GM18858 (cell line): ENCODE results near the gene GABRD.

Source experiments
- ATAC-seq: cut with Tn5 transposase; IDR thresholded peaks from one replicate; pipeline ENCODE4 v1.9.1; 2021; ENCODE audit not compliant: unreplicated experiment

Gene GABRD

DNA sequence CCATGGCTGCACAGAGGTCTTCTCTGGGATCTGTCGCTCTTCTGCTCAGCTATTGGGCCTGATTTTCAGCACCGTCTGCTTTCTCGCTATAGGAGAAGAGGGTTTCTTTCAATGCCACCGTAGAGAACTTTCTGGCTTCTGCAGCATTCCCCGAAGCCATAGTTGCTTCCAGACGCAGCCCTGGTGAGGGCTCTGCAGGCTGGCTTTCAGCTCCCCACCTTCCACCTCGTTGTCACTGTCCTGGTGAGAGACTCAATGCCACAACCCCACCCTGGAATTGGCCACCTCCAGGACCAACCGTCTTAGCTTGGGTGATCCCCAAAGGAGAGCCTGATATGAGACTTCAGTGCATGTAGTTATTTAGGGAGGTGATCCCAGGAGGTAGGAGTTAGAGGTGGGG lies 19.1 kb downstream of the GABRD start:
- no peak for ATAC-seq

DNA sequence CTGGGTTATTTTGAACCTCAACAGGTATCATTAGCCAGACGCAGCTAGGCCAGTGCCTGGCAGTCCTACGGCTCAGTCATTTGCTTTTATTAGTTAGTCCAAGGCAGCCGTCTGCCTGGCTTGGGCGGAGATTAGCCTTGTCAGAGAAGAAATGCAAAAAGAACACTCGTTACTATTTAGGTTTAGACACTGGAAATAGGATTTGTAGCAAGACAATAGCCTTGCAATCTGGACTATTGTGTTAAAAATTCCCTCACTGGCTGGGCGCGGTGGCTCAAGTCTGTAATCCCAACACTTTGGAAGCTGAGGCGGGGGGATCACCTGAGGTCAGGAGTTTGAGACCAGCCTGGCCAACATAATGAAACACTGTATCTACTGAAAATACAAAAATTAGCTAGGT lies 20.1 kb downstream of the GABRD start:
- no peak for ATAC-seq

GRCh38 chr1:2041305-2041704 lies 22.2 kb downstream of the GABRD start:
- ATAC-seq: no peak

DNA sequence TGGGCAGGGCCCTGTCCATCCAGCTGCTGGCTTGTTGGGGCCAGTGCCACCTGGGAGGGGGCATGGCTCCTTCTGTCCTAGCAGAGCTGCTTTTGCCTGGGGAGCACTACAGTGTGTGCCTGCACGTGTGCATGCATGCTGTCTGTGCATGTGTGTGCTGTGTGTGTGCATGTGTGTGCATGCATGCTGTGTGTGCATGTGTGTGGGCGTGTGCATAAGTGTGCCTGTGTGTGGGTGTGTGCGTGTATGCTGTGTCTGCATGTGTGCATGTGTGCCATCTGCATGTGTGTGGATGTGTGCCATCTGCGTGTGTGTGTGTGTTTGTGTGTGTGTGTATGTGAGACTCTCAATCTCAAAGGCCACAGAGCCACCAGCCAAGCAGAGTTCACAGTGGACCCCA lies 22.7 kb downstream of the GABRD start:
- no peak for ATAC-seq

DNA sequence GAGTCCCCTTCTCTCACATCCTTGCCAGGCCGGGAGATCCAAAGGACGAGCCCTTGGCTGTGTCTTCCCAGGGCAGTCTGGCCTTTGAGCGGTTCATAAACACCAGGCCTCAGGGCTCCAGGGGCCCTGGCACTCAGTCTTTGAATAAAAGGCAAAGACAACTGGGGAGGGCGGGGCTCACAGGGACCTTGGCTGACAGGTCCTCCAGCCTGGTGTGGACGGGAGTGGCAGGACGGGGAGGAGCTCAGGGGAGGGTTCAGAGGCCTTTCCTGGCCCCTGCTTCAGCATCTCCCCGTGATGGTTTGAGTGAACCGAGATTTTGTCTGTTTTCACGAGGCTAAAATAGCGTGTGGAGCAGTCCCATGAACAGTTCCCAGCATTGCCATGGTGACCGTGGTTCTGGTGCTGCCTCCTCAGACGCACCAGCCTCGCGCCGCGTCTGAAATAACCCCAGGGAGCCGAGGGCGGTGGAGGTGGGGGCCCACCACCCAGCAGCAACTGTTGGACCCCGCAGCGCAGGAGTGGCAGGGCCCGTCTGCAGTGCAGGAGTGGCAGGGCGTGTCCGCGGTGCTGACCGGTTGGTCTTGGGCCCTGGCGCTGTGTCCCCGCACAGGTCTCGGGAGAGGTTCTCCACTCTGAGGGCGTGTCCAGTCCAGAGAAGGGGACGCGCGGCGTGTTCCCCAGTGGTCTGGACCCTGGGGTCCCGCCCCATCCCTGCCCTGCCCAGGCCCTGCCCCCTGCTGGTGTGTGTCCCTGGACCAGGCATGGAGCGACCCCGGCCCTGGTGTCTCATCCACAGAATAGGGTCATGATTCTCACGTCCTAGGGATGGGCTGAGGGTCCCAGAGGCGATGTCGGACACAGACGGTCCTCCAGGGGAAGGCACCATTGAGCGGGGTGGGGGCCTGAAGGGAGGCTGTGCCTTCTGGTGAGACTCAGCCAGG lies 24.0 kb downstream of the GABRD start:
- ATAC-seq: no peak

DNA sequence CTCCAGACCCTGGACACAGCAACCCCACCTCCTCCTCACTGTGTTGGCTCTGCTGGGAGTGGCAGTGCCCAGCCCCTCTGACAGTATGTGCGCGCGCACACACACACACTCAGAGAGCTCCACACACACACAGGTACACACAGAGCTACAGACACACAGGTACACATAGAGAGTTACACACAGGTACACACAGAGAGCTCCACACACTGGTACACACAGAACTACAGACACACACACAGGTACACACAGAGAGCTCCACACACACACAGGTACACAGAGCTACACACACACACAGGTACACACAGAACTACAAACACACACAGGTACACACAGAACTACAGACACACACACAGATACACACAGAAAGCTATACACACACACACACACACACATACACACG lies 24.7 kb downstream of the GABRD start:
- ATAC-seq: no peak

- ATAC-seq: no peak
Observed at GRCh38 chr1:2044510-2045319, 25.6 kb downstream of the GABRD start.

GRCh38 chr1:2045468-2046173 lies 26.5 kb downstream of the GABRD start:
- no peak for ATAC-seq

- no peak for ATAC-seq
Observed at GRCh38 chr1:2046174-2046917, 27.2 kb downstream of the GABRD start.

GRCh38 chr1:2046953-2047748 lies 28.0 kb downstream of the GABRD start:
- no peak for ATAC-seq

- no peak for ATAC-seq
Observed at GRCh38 chr1:2047749-2048729, 28.9 kb downstream of the GABRD start.

- no peak for ATAC-seq
Observed at GRCh38 chr1:2049225-2049717, 30.1 kb downstream of the GABRD start.

GRCh38 chr1:2049718-2050431 lies 30.7 kb downstream of the GABRD start, which contains the start of gene PRKCZ:
Gene PRKCZ, plus strand, starts transcription at chr1:2050411. Its CDS starts 220 bp downstream, at chr1:2050631.
- peak; percentile 46 for ATAC-seq

- no peak for ATAC-seq
Observed at GRCh38 chr1:2050461-2050792, 31.3 kb downstream of the GABRD start.

DNA sequence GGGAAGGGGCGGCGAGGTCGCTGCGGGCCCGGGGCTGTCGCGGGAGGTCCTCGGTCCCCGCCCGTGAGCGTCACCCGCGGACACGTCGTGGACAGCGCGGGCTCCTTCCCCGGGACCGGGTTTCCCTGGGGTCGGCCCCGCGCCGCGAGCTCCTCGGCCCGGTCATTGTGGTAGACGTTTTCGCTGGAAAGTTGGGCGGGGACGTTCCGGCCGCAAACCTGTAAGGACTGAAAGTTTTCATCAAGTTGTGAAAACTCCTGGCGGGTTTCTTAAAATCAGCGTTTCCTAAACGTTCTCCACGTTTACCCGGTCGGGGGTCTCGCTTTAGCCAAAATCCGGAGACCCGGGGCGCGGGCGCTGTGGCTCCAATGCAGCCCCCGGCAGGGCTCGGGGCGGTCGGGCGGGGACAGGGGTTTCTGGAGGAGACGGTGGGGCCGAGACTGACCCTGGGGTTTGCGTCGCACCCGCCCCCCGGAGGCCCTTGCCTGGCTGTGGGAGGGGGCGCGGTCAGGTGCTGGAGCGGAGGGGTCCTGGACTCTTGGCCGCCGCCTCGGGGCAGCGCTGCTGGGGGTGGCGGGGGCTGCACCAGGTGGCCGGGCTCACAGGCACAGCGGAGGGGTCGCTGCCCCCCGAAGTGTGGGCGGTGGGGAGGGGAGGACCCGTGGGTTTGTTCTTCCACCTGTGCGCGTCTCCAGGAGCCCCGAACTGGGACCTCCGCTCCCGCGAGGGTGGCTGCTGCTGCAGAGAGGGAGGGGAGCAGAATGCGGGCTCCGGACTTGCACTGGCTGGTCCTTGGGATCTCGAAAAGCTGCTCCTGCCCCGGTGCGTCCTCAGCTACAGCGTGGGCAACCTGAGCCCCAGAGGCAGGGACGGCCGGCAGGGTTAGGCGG lies 31.9 kb downstream of the GABRD start:
- no peak for ATAC-seq

- ATAC-seq: no peak
Observed at GRCh38 chr1:2052054-2052679, 33.0 kb downstream of the GABRD start.
